Ectodermal cell (in vitro differentiated cells): ENCODE measurements around the gene NEMF.
A peak's percentile ranks its signal among the peaks of the same experiment; 100 is the strongest.

Source experiments
- H3K27ac ChIP-seq: 2 replicates; pipeline ENCODE4 v1.7.0; 2013; ENCODE audit warnings: mild to moderate bottlenecking, low read depth, low read length; ENCODE audit not compliant: insufficient read depth, poor library complexity, severe bottlenecking
- H3K27me3 ChIP-seq: 2 replicates; pipeline ENCODE4 v1.7.0; 2013; ENCODE audit warnings: mild to moderate bottlenecking, low read length; ENCODE audit not compliant: insufficient read depth, control insufficient read depth, poor library complexity, severe bottlenecking
- H3K36me3 ChIP-seq: one replicate; pipeline ENCODE4 v1.7.0; 2013; ENCODE audit warnings: low read length; ENCODE audit not compliant: control insufficient read depth, insufficient read depth
- H3K4me1 ChIP-seq: one replicate; pipeline ENCODE4 v1.7.0; 2013; ENCODE audit warnings: low read length; ENCODE audit not compliant: control insufficient read depth, insufficient read depth
- H3K4me3 ChIP-seq: 2 replicates; pipeline ENCODE4 v1.7.0; 2013; ENCODE audit warnings: low read depth, low read length, control low read depth; ENCODE audit not compliant: insufficient read depth
- H3K9me3 ChIP-seq: 2 replicates; pipeline ENCODE4 v1.7.0; 2013; ENCODE audit warnings: mild to moderate bottlenecking, low read length, moderate library complexity; ENCODE audit not compliant: control insufficient read depth
- WGBS, 2 experiments: methylation state at CpG; one replicate each; pipeline ENCODE4 v1.1.7; 2013; ENCODE audit warnings: missing lambda C conversion rate in 2 of 2; 5-methylcytosine and 5-hydroxymethylcytosine counted together

NEMF gene

GRCh38 chr14:49770212-49770817 lies 82.3 kb downstream of the NEMF start:
- H3K36me3 ChIP-seq = peaks cover 4% of the 10 kb centered on the region
- H3K9me3 ChIP-seq = no peaks in the 10 kb centered on the region
- WGBS, 2 experiments = 89 to 95% methylated on average over 4 of the region's 4 CpGs
- H3K4me3 ChIP-seq = no peak overlapping the region
- H3K4me1 ChIP-seq = peaks cover 4% of the 10 kb centered on the region
- no peaks in the 10 kb centered on the region for H3K27me3 ChIP-seq
- no peak overlapping the region for H3K27ac ChIP-seq

GRCh38 chr14:49769581-49770211 lies 82.9 kb downstream of the NEMF start:
- H3K36me3 ChIP-seq = peaks cover 4% of the 10 kb centered on the region
- peak overlapping the region; percentile 97 for H3K4me3 ChIP-seq
- H3K27me3 ChIP-seq = no peaks in the 10 kb centered on the region
- 79 to 83% methylated on average over 14 to 15 of the region's 15 CpGs for WGBS, 2 experiments
- peaks cover 4% of the 10 kb centered on the region for H3K4me1 ChIP-seq
- H3K27ac ChIP-seq = no peak overlapping the region
- no peaks in the 10 kb centered on the region for H3K9me3 ChIP-seq

- peak overlapping the region; percentile 97 for H3K4me3 ChIP-seq
- H3K27ac ChIP-seq = no peak overlapping the region
- peaks cover 4% of the 10 kb centered on the region for H3K4me1 ChIP-seq
- H3K27me3 ChIP-seq = no peaks in the 10 kb centered on the region
- no peaks in the 10 kb centered on the region for H3K9me3 ChIP-seq
- 68 to 69% methylated on average over 6 of the region's 6 CpGs for WGBS, 2 experiments
- peaks cover 4% of the 10 kb centered on the region for H3K36me3 ChIP-seq
These were observed 83.4 kb downstream of the NEMF start for GRCh38 chr14:49769171-49769570.

GRCh38 chr14:49768301-49769121 lies 84.1 kb downstream of the NEMF start:
- Histone ChIP-seq H3K4me1 (peaks cover 4% of the 10 kb centered on the region), H3K27me3 (no peaks in the 10 kb centered on the region), H3K36me3 (no peaks in the 10 kb centered on the region), H3K27ac (peak overlapping the region; percentile 90), H3K4me3 (peak overlapping the region; percentile 97), H3K9me3 (no peaks in the 10 kb centered on the region)
- 0 to 1% methylated on average over 67 of the region's 67 CpGs for WGBS, 2 experiments

- no peaks in the 10 kb centered on the region for H3K36me3 ChIP-seq
- H3K27ac ChIP-seq = peak within 1 kb of the TSS; percentile 90
- peaks cover 4% of the 10 kb centered on the region for H3K4me1 ChIP-seq
- peak within 1 kb of the TSS; percentile 97 for H3K4me3 ChIP-seq
- no peaks in the 10 kb centered on the region for H3K9me3 ChIP-seq
- H3K27me3 ChIP-seq = no peaks in the 10 kb centered on the region
- 0% methylated on average over 86 of the region's 86 CpGs for WGBS, 2 experiments
These were observed 84.9 kb downstream of the NEMF start, which contains the start of gene KLHDC2 for GRCh38 chr14:49767571-49768300. KLHDC2 (plus strand) TSS chr14:49768153; CDS start chr14:49768469, 316 bp downstream.

GRCh38 chr14:49767270-49767570 lies 85.4 kb downstream of the NEMF start:
- Histone ChIP-seq H3K9me3 (no peaks in the 10 kb centered on the region), H3K4me1 (peaks cover 4% of the 10 kb centered on the region), H3K27me3 (no peaks in the 10 kb centered on the region), H3K4me3 (peak overlapping the region; percentile 97), H3K27ac (peak overlapping the region; percentile 83), H3K36me3 (no peaks in the 10 kb centered on the region)
- 3 to 5% methylated on average over 9 of the region's 9 CpGs for WGBS, 2 experiments

GRCh38 chr14:49766839-49767238 lies 85.7 kb downstream of the NEMF start:
- peaks cover 4% of the 10 kb centered on the region for H3K4me1 ChIP-seq
- no peaks in the 10 kb centered on the region for H3K9me3 ChIP-seq
- WGBS, 2 experiments = 92 to 93% methylated on average over 10 of the region's 10 CpGs
- H3K27me3 ChIP-seq = no peaks in the 10 kb centered on the region
- H3K4me3 ChIP-seq = peak overlapping the region; percentile 97
- H3K36me3 ChIP-seq = no peaks in the 10 kb centered on the region
- H3K27ac ChIP-seq = peak overlapping the region; percentile 83

- H3K27me3 ChIP-seq = no peaks in the 10 kb centered on the region
- no peaks in the 10 kb centered on the region for H3K36me3 ChIP-seq
- no peak overlapping the region for H3K27ac ChIP-seq
- H3K4me1 ChIP-seq = peaks cover 3% of the 10 kb centered on the region
- WGBS, 2 experiments = 78 to 88% methylated on average over 6 of the region's 6 CpGs
- no peak overlapping the region for H3K4me3 ChIP-seq
- no peaks in the 10 kb centered on the region for H3K9me3 ChIP-seq
These were observed 90.6 kb downstream of the NEMF start for GRCh38 chr14:49761839-49762551.

- Histone ChIP-seq H3K27ac (no peak overlapping the region), H3K4me3 (no peak overlapping the region), H3K4me1 (no peaks in the 10 kb centered on the region), H3K27me3 (no peaks in the 10 kb centered on the region), H3K9me3 (no peaks in the 10 kb centered on the region), H3K36me3 (no peaks in the 10 kb centered on the region)
- WGBS, 2 experiments = 100% methylated on average over 3 of the region's 3 CpGs
These were observed 97.2 kb downstream of the NEMF start for GRCh38 chr14:49755378-49755777.
